ENCODE results near the gene OSTF1.

Gene OSTF1

DNA sequence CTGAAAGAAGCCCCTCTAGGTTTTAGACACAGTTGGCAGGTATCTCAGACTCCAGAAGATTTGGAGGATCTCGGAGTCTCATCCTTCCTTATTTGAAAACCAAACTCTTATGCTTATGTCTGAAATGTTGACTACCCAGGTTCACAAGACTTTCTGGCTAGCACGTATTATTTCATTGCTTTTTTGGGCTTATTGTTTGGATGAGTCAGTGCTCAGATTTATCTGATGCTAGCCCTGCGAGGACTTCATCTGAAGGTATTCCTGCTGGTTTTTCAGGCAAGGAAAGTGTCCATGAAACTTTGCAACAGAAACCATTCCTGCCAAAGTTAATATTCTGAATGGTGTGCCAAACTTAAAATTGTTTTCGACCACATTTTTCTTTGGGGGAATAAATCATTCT, 8.5 kb downstream of the OSTF1 start:
- H3K9me3 ChIP-seq (ENCODE audit: control insufficient read depth, insufficient read depth, low read length), result no peaks in the 10 kb centered on the region
- peaks cover 21% of the 10 kb centered on the region for H3K4me1 ChIP-seq (ENCODE audit: insufficient read depth, low read length)
- H3K9ac ChIP-seq (ENCODE audit: low read depth, low read length), result no peak overlapping the region
- H3K36me3 ChIP-seq (ENCODE audit: insufficient read depth, low read length), result no peaks in the 10 kb centered on the region

DNA sequence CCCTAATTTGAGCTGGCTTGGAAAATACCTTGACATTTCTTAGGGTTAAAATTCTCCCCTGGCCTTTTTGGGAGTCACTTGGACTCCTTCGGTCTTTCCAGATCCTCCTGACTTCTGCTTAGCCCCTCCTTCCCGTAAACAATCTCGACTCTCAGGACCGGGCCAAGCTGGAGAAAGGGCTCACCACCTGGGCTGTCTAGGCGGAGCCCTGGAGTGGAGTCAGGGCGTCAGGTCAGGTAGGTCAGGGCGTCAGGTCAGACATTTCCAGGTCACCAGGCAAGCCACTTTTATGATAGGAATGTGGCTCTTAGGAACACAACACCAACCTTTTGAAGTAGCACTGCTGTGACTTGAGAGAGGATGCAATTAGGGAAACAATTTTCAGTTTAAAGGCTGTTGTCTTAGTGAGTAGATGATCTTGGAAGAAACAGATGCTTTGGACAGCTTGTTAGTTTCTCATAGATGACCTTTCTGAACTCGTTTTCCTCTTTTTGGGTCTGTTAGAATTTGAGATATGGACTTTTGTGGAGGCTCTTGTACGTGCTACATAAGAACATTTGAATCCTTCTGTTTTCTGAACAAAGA, 12.8 kb downstream of the OSTF1 start:
- H3K9me3 ChIP-seq (ENCODE audit: control insufficient read depth, insufficient read depth, low read length), result no peaks in the 10 kb centered on the region
- no peaks in the 10 kb centered on the region for H3K36me3 ChIP-seq (ENCODE audit: insufficient read depth, low read length)
- no peak overlapping the region for H3K9ac ChIP-seq (ENCODE audit: low read depth, low read length)
- peaks cover 7% of the 10 kb centered on the region; the same call in 1 of the 2 replicates for H3K4me1 ChIP-seq (ENCODE audit: insufficient read depth, low read length)

DNA sequence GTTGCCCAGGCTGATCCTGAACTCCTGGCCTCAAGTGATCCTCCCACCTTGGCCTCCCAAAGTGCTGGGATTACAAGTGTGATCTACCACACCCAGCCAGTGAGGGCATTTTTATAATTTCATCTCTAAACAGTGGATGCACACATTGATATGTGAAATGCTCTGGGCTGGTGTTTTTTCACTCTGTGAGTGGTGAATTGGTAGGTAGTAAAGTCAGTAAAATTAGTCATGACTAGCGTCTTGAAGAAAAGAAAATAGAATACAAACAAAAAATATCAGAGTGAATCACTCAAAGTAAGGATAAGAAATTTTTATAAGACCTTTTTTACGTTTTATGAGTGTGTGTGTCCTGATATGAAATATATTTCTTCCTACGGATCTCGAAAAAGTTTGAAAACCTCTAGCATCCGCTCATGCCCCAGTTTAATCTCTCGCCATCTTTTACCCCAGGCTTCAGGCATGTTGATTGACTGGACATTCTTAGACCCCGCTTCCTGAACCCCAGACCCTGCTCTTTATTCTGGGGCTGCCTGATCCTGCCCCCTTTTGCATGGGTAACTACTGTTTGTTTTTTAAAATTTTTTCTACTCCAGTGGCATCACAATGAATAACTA, 14.0 kb downstream of the OSTF1 start:
- no peaks in the 10 kb centered on the region for H3K36me3 ChIP-seq (ENCODE audit: insufficient read depth, low read length)
- peaks cover 7% of the 10 kb centered on the region; the same call in 1 of the 2 replicates for H3K4me1 ChIP-seq (ENCODE audit: insufficient read depth, low read length)
- no peaks in the 10 kb centered on the region for H3K9me3 ChIP-seq (ENCODE audit: control insufficient read depth, insufficient read depth, low read length)
- H3K9ac ChIP-seq (ENCODE audit: low read depth, low read length), result no peak overlapping the region

GRCh38 chr9:75104607-75105006, 16.3 kb downstream of the OSTF1 start:
- no peaks in the 10 kb centered on the region for H3K9me3 ChIP-seq (ENCODE audit: control insufficient read depth, insufficient read depth, low read length)
- H3K9ac ChIP-seq (ENCODE audit: low read depth, low read length), result no peak overlapping the region
- H3K36me3 ChIP-seq (ENCODE audit: insufficient read depth, low read length), result no peaks in the 10 kb centered on the region

DNA sequence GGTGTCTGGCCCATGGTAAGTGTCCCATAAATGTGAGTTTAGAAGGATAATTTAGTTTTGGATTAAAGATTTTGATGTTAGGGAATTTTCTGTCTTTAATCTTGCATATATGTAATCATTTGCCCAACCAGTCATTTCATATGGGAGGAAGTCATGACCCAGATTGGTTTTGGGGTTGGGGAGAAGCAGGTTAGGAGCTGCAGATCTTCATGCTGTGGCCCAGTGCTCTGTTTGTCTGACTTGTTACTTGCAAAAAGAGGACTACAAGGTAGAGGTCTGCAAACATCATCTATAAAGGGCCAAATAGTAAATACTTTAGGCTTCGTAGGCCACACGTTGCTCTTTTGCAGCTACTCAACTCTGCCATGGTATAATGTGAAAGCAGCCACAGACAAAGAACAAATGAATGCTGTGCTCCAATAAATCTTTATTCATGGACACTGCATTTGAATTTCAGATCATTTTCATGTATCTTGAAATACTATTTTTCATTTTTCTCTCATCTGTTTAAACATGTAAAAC, 16.8 kb downstream of the OSTF1 start:
- Histone ChIP-seq H3K9ac (ENCODE audit: low read depth, low read length) (no peak overlapping the region), H3K36me3 (ENCODE audit: insufficient read depth, low read length) (no peaks in the 10 kb centered on the region), H3K9me3 (ENCODE audit: control insufficient read depth, insufficient read depth, low read length) (no peaks in the 10 kb centered on the region), H3K4me1 (ENCODE audit: insufficient read depth, low read length) (peaks cover 7% of the 10 kb centered on the region; the same call in 1 of the 2 replicates)

More at GRCh38 chr9:75104607-75105006, 16.3 kb downstream of the OSTF1 start:
- H3K4me1 ChIP-seq (ENCODE audit: insufficient read depth, low read length), result peaks cover 7% of the 10 kb centered on the region; the same call in 1 of the 2 replicates

DNA sequence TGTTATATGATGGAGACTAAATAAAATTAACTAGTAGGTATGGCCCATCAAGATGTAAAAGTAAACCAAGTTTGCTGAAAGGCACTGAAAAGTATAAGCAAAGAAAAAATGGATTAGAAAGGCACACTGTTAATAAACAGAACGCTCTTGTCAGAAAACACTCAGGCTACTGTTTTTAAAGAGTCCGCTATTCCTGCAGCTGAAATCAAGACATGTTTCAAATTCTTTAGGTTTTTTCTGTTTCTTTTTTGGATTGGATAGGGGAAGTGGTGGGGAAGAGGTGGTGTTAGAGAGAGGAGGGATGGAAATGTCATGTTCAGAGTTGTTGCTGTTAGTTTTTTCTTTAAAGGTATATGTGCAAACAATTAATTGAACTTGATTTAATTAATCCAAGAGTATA, 17.5 kb downstream of the OSTF1 start:
- no peaks in the 10 kb centered on the region for H3K9me3 ChIP-seq (ENCODE audit: control insufficient read depth, insufficient read depth, low read length)
- H3K9ac ChIP-seq (ENCODE audit: low read depth, low read length), result no peak overlapping the region
- H3K36me3 ChIP-seq (ENCODE audit: insufficient read depth, low read length), result no peaks in the 10 kb centered on the region
- H3K4me1 ChIP-seq (ENCODE audit: insufficient read depth, low read length), result peaks cover 5% of the 10 kb centered on the region; the same call in 1 of the 2 replicates

GRCh38 chr9:75106857-75107256, 18.5 kb downstream of the OSTF1 start:
- Histone ChIP-seq H3K9ac (ENCODE audit: low read depth, low read length) (no peak overlapping the region), H3K36me3 (ENCODE audit: insufficient read depth, low read length) (no peaks in the 10 kb centered on the region), H3K4me1 (ENCODE audit: insufficient read depth, low read length) (0 out of 2 replicates have a peak, but pooled peaks cover 3% of the 10 kb centered on the region), H3K9me3 (ENCODE audit: control insufficient read depth, insufficient read depth, low read length) (no peaks in the 10 kb centered on the region)

DNA sequence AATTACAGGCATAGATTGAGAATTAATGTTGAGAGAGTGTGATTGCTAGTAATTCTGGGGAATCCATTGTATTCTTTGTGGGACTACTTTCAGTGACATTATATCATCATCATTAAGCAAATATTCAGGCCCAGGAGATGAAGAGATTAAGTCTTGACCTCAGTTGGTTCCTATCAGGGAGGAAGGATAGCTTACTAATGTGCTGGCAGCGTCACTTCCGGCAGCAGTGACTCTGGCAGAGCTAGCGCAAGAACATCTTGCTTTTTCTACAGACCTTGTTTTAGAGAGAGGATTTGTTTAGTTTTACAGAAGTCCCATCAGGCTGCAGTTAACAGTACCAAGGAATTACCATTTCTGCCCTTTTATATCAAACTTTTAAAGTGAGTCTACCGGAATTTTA, 20.3 kb downstream of the OSTF1 start:
- Histone ChIP-seq H3K4me1 (ENCODE audit: insufficient read depth, low read length) (0 out of 2 replicates have a peak, but pooled peaks cover 3% of the 10 kb centered on the region), H3K36me3 (ENCODE audit: insufficient read depth, low read length) (no peaks in the 10 kb centered on the region), H3K9ac (ENCODE audit: low read depth, low read length) (no peak overlapping the region), H3K9me3 (ENCODE audit: control insufficient read depth, insufficient read depth, low read length) (no peaks in the 10 kb centered on the region)

DNA sequence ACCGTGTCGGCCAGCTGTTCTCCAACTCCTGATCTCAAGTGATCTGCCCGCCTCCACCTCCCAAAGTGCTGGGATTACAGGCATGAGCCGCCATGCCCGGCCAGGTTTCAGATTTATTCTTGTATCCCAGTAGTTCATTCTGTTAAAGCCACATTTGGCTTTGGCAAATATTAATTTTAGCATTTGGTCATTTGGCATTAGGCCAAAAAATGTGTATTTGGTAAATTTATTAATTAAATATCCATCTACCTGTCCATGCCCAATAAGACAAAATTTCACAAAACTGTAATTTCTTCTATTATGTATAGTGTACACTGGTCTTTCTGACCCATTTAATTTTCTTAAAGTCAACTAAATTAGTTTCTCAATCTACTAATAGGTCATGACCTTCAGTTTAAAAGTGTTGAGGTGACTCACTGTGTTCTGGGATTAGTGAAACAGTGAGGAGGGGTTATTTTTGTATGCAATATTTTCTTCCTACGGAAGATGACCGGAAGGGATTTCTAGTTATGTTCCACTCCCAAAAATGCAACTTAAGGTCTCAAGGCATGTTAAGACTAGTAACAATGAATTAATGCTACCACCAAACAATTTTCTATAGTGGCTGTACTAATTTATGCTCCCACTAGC, 21.0 kb downstream of the OSTF1 start:
- H3K9me3 ChIP-seq (ENCODE audit: control insufficient read depth, insufficient read depth, low read length), result no peaks in the 10 kb centered on the region
- 0 out of 2 replicates have a peak, but pooled peaks cover 3% of the 10 kb centered on the region for H3K4me1 ChIP-seq (ENCODE audit: insufficient read depth, low read length)
- no peak overlapping the region for H3K9ac ChIP-seq (ENCODE audit: low read depth, low read length)
- H3K36me3 ChIP-seq (ENCODE audit: insufficient read depth, low read length), result no peaks in the 10 kb centered on the region

DNA sequence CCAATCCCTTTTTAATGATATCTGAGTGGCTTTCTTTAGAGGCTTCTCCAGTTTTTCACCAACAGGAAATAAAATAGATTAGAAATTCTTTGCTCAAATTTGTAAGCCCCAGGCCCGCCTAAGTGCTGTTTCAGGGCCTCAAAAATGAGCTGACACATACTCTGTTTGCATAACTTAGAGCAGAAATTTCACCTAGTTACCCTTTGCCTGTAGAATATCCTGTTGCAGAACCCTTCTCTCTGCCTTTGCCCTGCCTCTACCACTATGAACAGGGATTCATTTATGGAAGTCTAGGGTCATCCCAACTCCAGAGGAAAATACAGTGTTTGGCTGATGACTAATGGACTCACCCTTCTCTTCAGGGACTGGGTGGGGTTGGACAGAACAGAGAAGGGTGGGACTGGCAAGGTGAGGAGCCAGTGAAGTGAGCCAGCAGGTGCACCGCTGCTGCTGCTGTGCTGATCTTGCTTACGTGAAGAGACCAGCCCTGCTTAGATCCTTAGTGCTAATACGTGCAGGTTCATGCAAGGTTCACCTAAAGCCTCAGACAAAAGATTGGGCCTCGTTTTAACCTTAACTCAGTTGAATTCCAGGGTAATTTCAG, 22.8 kb downstream of the OSTF1 start:
- Histone ChIP-seq H3K4me1 (ENCODE audit: insufficient read depth, low read length) (0 out of 2 replicates have a peak, but pooled peaks cover 3% of the 10 kb centered on the region), H3K36me3 (ENCODE audit: insufficient read depth, low read length) (no peaks in the 10 kb centered on the region), H3K9ac (ENCODE audit: low read depth, low read length) (no peak overlapping the region), H3K9me3 (ENCODE audit: control insufficient read depth, insufficient read depth, low read length) (no peaks in the 10 kb centered on the region)

- no peaks in the 10 kb centered on the region for H3K9me3 ChIP-seq (ENCODE audit: control insufficient read depth, insufficient read depth, low read length)
- 0 out of 2 replicates have a peak, but pooled peaks cover 3% of the 10 kb centered on the region for H3K4me1 ChIP-seq (ENCODE audit: insufficient read depth, low read length)
- H3K36me3 ChIP-seq (ENCODE audit: insufficient read depth, low read length), result no peaks in the 10 kb centered on the region
- H3K9ac ChIP-seq (ENCODE audit: low read depth, low read length), result no peak overlapping the region
Observed at GRCh38 chr9:75112789-75113188, 24.5 kb downstream of the OSTF1 start.

- Histone ChIP-seq H3K9me3 (ENCODE audit: control insufficient read depth, insufficient read depth, low read length) (no peaks in the 10 kb centered on the region; the same call in 1 of the 2 replicates), H3K4me1 (ENCODE audit: insufficient read depth, low read length) (no peaks in the 10 kb centered on the region), H3K9ac (ENCODE audit: low read depth, low read length) (no peak overlapping the region), H3K36me3 (ENCODE audit: insufficient read depth, low read length) (no peaks in the 10 kb centered on the region)
Observed at GRCh38 chr9:75116306-75116705, 28.0 kb downstream of the OSTF1 start.

GRCh38 chr9:75117564-75117963, 29.2 kb downstream of the OSTF1 start:
- Histone ChIP-seq H3K9me3 (ENCODE audit: control insufficient read depth, insufficient read depth, low read length) (no peaks in the 10 kb centered on the region; the same call in 1 of the 2 replicates), H3K9ac (ENCODE audit: low read depth, low read length) (no peak overlapping the region), H3K36me3 (ENCODE audit: insufficient read depth, low read length) (no peaks in the 10 kb centered on the region), H3K4me1 (ENCODE audit: insufficient read depth, low read length) (peaks cover 10% of the 10 kb centered on the region)

- H3K36me3 ChIP-seq (ENCODE audit: insufficient read depth, low read length), result no peaks in the 10 kb centered on the region
- no peaks in the 10 kb centered on the region; the same call in 1 of the 2 replicates for H3K9me3 ChIP-seq (ENCODE audit: control insufficient read depth, insufficient read depth, low read length)
- no peak overlapping the region for H3K9ac ChIP-seq (ENCODE audit: low read depth, low read length)
- H3K4me1 ChIP-seq (ENCODE audit: insufficient read depth, low read length), result peaks cover 10% of the 10 kb centered on the region
Observed at GRCh38 chr9:75120686-75121085, 32.4 kb downstream of the OSTF1 start.

All from ES-I3 (cell line).